ENCODE measurements around the gene SEMA5B.
A peak's percentile ranks its signal among the peaks of the same experiment; 100 is the strongest.

SEMA5B gene

DNA sequence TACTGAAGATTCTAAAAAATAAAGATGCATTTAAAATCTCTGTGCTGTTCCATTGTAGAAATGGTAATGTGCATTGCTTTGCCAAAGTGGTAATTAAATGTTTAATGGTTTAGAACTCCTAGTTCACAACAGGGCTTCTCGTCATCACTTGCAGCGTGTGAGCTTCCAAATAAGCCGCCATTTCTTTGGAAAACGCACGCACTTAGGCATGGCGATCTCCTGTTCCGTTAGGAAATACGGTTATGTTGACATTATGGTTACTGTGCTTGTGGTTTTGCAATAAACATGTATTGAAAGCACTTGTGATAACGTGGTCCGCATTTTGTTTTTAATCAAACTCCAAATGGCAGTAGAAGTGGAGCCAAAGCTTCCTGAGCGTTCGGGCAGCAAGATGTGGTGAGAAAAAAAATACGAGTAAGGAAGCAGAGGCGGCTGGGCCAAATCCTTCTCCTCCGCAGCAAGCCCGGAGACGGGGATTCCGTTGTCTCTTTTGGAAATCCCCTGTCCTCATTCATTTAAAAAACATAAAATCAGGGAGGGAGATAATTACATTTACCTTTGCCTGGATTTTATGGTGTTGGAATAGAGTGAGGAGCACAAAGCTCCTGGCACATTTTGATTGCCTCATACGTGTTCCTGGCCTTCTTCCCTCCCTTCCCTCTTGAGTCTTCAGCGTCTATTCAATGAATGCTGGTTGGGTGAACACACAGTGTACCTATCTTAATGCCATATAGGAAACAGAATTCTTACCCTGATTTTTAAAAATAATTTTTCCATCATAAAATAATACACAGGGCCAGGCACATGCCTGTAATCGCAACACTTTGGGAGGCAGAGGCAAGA lies 135.2 kb downstream of the SEMA5B start:
- no peak overlapping the region for H4K91ac ChIP-seq (ENCODE audit: low read depth, low read length, poor library complexity)
- H3K18ac ChIP-seq (ENCODE audit: low read length) = no peak overlapping the region
- no peaks in the 10 kb centered on the region for H3K79me1 ChIP-seq (ENCODE audit: low read depth, low read length)
- peaks cover 0 to 6% of the 10 kb centered on the region in 2 donors for H3K9me3 ChIP-seq (replicated peaks in 1 of 2; ENCODE audit: control insufficient read depth in 2 of 2, insufficient read depth in 1 of 2, low read depth in 1 of 2, low read length in 2 of 2)
- H3K36me3 ChIP-seq (replicated peaks in 1 of 2; ENCODE audit: control insufficient read depth in 2 of 2, insufficient read depth in 2 of 2, low read length in 2 of 2) = no peaks in the 10 kb centered on the region
- no peak overlapping the region for H3K9ac ChIP-seq (ENCODE audit: low read depth, low read length, poor library complexity)
- no peak overlapping the region for H2BK5ac ChIP-seq (ENCODE audit: low read length)
- no peak for DNase-seq (ENCODE audit: low spot score)
- no peak overlapping the region for H3K4ac ChIP-seq (ENCODE audit: low read length)
- no peak overlapping the region for H4K8ac ChIP-seq (ENCODE audit: low read depth, low read length)
- WGBS, 2 donors (ENCODE audit: extremely low coverage in 2 of 2, insufficient read length in 2 of 2, insufficient replicate concordance in 1 of 2) = no CpG with 5 or more reads among the region's 21 CpGs
- H2AFZ ChIP-seq (ENCODE audit: low read length) = no peak overlapping the region
- H3K23ac ChIP-seq (ENCODE audit: low read depth, low read length, poor library complexity) = no peak overlapping the region
- no peak overlapping the region for H2BK120ac ChIP-seq (ENCODE audit: low read depth, low read length)
- H2AK5ac ChIP-seq (ENCODE audit: low read depth, low read length) = no peak overlapping the region
- H2BK15ac ChIP-seq (ENCODE audit: low read length) = no peak overlapping the region
- H3K4me3 ChIP-seq (ENCODE audit: low read length in 2 of 2) = no peak overlapping the region
- H2BK12ac ChIP-seq (ENCODE audit: low read length) = no peak overlapping the region
- H3K4me2 ChIP-seq (ENCODE audit: insufficient read depth, low read length, poor library complexity, severe bottlenecking) = no peak overlapping the region
- H3K27me3 ChIP-seq (ENCODE audit: control insufficient read depth in 3 of 3, insufficient read depth in 3 of 3, low read depth in 1 of 3, low read length in 3 of 3) = no peaks in the 10 kb centered on the region
- H3K14ac ChIP-seq (ENCODE audit: low read length) = no peak overlapping the region
- no peak overlapping the region for H3K27ac ChIP-seq (replicated peaks; ENCODE audit: low read length)
- peaks cover 14 to 18% of the 10 kb centered on the region in 2 donors for H3K4me1 ChIP-seq (ENCODE audit: control insufficient read depth in 2 of 2, insufficient read depth in 1 of 2, low read depth in 1 of 2, low read length in 2 of 2)

DNA sequence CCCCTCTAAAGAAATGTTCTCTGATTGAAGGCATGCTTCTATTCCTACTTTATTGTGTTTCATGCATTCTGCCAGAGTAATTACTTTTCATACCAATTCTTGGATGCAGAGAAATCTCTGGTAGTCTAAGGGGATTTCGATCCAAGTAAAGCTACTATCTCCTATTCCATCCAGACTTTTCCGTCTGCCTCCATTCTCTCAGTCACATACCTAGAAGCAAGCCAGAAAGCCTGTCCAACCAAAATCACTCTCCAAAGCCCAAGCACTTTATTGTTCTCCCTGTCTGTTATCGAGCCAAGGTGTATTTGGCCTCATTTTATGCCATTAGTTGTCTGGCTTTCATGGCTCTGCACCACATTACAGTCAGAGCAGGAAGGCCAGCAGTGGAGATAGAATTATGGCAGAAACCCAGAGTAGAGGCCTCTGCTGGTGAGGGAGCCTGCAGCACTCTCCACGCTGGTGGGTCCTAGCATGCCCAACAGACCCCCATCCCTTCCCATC lies 136.8 kb downstream of the SEMA5B start:
- Histone ChIP-seq H3K79me1 (ENCODE audit: low read depth, low read length) (no peaks in the 10 kb centered on the region), H4K91ac (ENCODE audit: low read depth, low read length, poor library complexity) (no peak overlapping the region), H2BK5ac (ENCODE audit: low read length) (peak overlapping the region; percentile 21), H3K4ac (ENCODE audit: low read length) (no peak overlapping the region), H2BK12ac (ENCODE audit: low read length) (no peak overlapping the region), H2BK120ac (ENCODE audit: low read depth, low read length) (no peak overlapping the region), H3K27me3 (ENCODE audit: control insufficient read depth in 3 of 3, insufficient read depth in 3 of 3, low read depth in 1 of 3, low read length in 3 of 3) (no peaks in the 10 kb centered on the region), H3K4me3 (ENCODE audit: low read length in 2 of 2) (no peak overlapping the region), H3K18ac (ENCODE audit: low read length) (peak overlapping the region; percentile 13), H3K14ac (ENCODE audit: low read length) (no peak overlapping the region), H3K9me3 (replicated peaks in 1 of 2; ENCODE audit: control insufficient read depth in 2 of 2, insufficient read depth in 1 of 2, low read depth in 1 of 2, low read length in 2 of 2) (peaks cover 0 to 6% of the 10 kb centered on the region in 2 donors), H3K23ac (ENCODE audit: low read depth, low read length, poor library complexity) (no peak overlapping the region), H3K36me3 (replicated peaks in 1 of 2; ENCODE audit: control insufficient read depth in 2 of 2, insufficient read depth in 2 of 2, low read length in 2 of 2) (no peaks in the 10 kb centered on the region), H2AFZ (ENCODE audit: low read length) (peak overlapping the region; percentile 45), H2AK5ac (ENCODE audit: low read depth, low read length) (peak overlapping the region; percentile 82), H3K4me1 (ENCODE audit: control insufficient read depth in 2 of 2, insufficient read depth in 1 of 2, low read depth in 1 of 2, low read length in 2 of 2) (peaks cover 14 to 18% of the 10 kb centered on the region in 2 donors), H3K9ac (ENCODE audit: low read depth, low read length, poor library complexity) (no peak overlapping the region), H3K4me2 (ENCODE audit: insufficient read depth, low read length, poor library complexity, severe bottlenecking) (no peak overlapping the region), H3K27ac (replicated peaks; ENCODE audit: low read length) (peak overlapping the region; percentile 20), H2BK15ac (ENCODE audit: low read length) (peak overlapping the region; percentile 52), H4K8ac (ENCODE audit: low read depth, low read length) (no peak overlapping the region)
- WGBS, 2 donors (ENCODE audit: extremely low coverage in 2 of 2, insufficient read length in 2 of 2, insufficient replicate concordance in 1 of 2) = no CpG with 5 or more reads among the region's 4 CpGs
- no peak for DNase-seq (ENCODE audit: low spot score)

DNA sequence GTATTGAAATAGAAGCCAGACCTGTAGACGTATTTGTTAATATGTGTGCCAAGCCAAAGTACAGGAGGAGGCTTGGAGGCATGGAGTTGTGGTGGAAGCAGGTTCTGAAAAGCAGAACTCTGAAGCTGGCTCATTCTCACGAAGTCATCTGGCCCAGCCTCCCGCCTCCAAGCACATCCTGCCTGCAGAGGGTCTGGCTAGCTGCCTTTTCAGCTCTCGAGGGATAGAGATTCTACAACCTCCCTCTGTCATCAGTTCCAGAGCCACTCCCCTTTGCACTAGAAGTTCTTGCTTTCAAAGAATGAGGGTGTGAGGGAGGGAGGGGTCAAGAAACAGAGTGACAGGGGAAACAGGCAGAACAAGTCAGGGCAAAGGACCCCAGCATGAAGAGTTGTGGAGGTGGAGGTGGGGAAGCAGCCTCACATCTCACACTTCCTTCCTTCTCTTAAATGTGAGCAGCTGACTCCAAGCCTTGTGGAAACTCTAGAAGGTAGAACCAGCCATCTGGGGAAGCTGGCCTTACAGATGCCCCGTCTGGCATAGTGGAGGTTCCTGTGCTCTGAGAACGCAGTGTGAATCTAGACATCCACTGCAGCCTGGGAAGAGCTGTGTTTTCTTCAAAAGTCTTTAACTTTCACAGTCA lies 137.4 kb downstream of the SEMA5B start:
- DNase-seq (ENCODE audit: low spot score) = peak; percentile 35
- no CpG with 5 or more reads among the region's 6 CpGs for WGBS, 2 donors (ENCODE audit: extremely low coverage in 2 of 2, insufficient read length in 2 of 2, insufficient replicate concordance in 1 of 2)
- H3K4me2 ChIP-seq (ENCODE audit: insufficient read depth, low read length, poor library complexity, severe bottlenecking) = no peak overlapping the region

DNA sequence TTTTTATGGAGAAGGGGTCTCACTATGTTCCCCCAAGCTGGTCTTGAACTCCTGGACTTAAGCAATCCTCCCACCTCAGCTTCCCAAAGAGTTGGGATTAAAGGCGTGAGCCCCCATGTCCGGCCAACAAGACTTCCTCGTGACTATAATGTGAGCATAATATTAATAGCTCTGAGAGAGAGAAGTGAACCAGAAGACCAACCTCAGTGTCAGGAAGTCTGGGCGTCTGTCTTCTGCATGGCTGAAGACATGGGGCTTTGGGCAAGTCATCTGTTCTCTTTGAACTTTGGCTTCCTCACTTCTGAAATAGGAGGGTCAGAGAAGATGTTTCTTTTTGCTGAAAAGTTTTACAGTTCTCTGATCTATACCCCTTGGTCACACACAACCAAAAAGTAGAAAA lies 140.6 kb downstream of the SEMA5B start:
- Histone ChIP-seq H3K4me1 (ENCODE audit: control insufficient read depth in 2 of 2, insufficient read depth in 1 of 2, low read depth in 1 of 2, low read length in 2 of 2) (peaks cover 15 to 16% of the 10 kb centered on the region in 2 donors), H3K4me3 (ENCODE audit: low read length in 2 of 2) (no peak overlapping the region), H3K36me3 (replicated peaks in 1 of 2; ENCODE audit: control insufficient read depth in 2 of 2, insufficient read depth in 2 of 2, low read length in 2 of 2) (peaks cover 0 to 3% of the 10 kb centered on the region in 2 donors), H3K4me2 (ENCODE audit: insufficient read depth, low read length, poor library complexity, severe bottlenecking) (no peak overlapping the region), H3K27me3 (ENCODE audit: control insufficient read depth in 3 of 3, insufficient read depth in 3 of 3, low read depth in 1 of 3, low read length in 3 of 3) (no peaks in the 10 kb centered on the region), H4K8ac (ENCODE audit: low read depth, low read length) (no peak overlapping the region), H3K4ac (ENCODE audit: low read length) (no peak overlapping the region), H2BK12ac (ENCODE audit: low read length) (no peak overlapping the region), H2BK15ac (ENCODE audit: low read length) (no peak overlapping the region), H2AK5ac (ENCODE audit: low read depth, low read length) (no peak overlapping the region), H3K9ac (ENCODE audit: low read depth, low read length, poor library complexity) (no peak overlapping the region), H2AFZ (ENCODE audit: low read length) (no peak overlapping the region), H2BK5ac (ENCODE audit: low read length) (no peak overlapping the region), H3K27ac (replicated peaks; ENCODE audit: low read length) (no peak overlapping the region), H3K9me3 (replicated peaks in 1 of 2; ENCODE audit: control insufficient read depth in 2 of 2, insufficient read depth in 1 of 2, low read depth in 1 of 2, low read length in 2 of 2) (no peaks in the 10 kb centered on the region), H4K91ac (ENCODE audit: low read depth, low read length, poor library complexity) (no peak overlapping the region), H3K79me1 (ENCODE audit: low read depth, low read length) (no peaks in the 10 kb centered on the region), H2BK120ac (ENCODE audit: low read depth, low read length) (no peak overlapping the region), H3K23ac (ENCODE audit: low read depth, low read length, poor library complexity) (no peak overlapping the region), H3K14ac (ENCODE audit: low read length) (no peak overlapping the region), H3K18ac (ENCODE audit: low read length) (no peak overlapping the region)
- WGBS, 2 donors (ENCODE audit: extremely low coverage in 2 of 2, insufficient read length in 2 of 2, insufficient replicate concordance in 1 of 2) = no CpG with 5 or more reads among the region's 4 CpGs
- no peak for DNase-seq (ENCODE audit: low spot score)

More for the DNA sequence above, 137.4 kb downstream of the SEMA5B start:
- Histone ChIP-seq H3K4me1 (ENCODE audit: control insufficient read depth in 2 of 2, insufficient read depth in 1 of 2, low read depth in 1 of 2, low read length in 2 of 2) (peaks cover 14 to 18% of the 10 kb centered on the region in 2 donors), H3K4ac (ENCODE audit: low read length) (no peak overlapping the region), H4K91ac (ENCODE audit: low read depth, low read length, poor library complexity) (no peak overlapping the region), H3K36me3 (replicated peaks in 1 of 2; ENCODE audit: control insufficient read depth in 2 of 2, insufficient read depth in 2 of 2, low read length in 2 of 2) (no peaks in the 10 kb centered on the region), H3K4me3 (ENCODE audit: low read length in 2 of 2) (no peak overlapping the region), H3K27ac (replicated peaks; ENCODE audit: low read length) (peak overlapping the region; percentile 56), H3K18ac (ENCODE audit: low read length) (no peak overlapping the region), H2BK15ac (ENCODE audit: low read length) (no peak overlapping the region), H3K79me1 (ENCODE audit: low read depth, low read length) (no peaks in the 10 kb centered on the region), H3K14ac (ENCODE audit: low read length) (no peak overlapping the region), H3K23ac (ENCODE audit: low read depth, low read length, poor library complexity) (no peak overlapping the region), H2BK5ac (ENCODE audit: low read length) (no peak overlapping the region), H3K9ac (ENCODE audit: low read depth, low read length, poor library complexity) (no peak overlapping the region), H3K9me3 (replicated peaks in 1 of 2; ENCODE audit: control insufficient read depth in 2 of 2, insufficient read depth in 1 of 2, low read depth in 1 of 2, low read length in 2 of 2) (peaks cover 0 to 6% of the 10 kb centered on the region in 2 donors), H4K8ac (ENCODE audit: low read depth, low read length) (no peak overlapping the region), H2BK120ac (ENCODE audit: low read depth, low read length) (no peak overlapping the region), H2BK12ac (ENCODE audit: low read length) (no peak overlapping the region), H3K27me3 (ENCODE audit: control insufficient read depth in 3 of 3, insufficient read depth in 3 of 3, low read depth in 1 of 3, low read length in 3 of 3) (no peaks in the 10 kb centered on the region), H2AK5ac (ENCODE audit: low read depth, low read length) (no peak overlapping the region), H2AFZ (ENCODE audit: low read length) (peak overlapping the region; percentile 45)

Data from neuronal stem cell (in vitro differentiated cells).